NCI-H1694 (cell line): ENCODE results near the gene MC1R.
"Not testable (repeated sequence)": the region's sequence is repeated elsewhere in the genome, so short reads cannot be mapped to it uniquely, and the experiment has no call there.

ENCODE experiments used
- DNase-seq: peaks from one replicate; lab custom pipeline; 2025; lab: John Stamatoyannopoulos, UW

The MC1R gene

GRCh38 chr16:89960966-89961365, 42.3 kb downstream of the MC1R start:
- DNase-seq = no peak

GRCh38 chr16:89961920-89962319, 43.3 kb downstream of the MC1R start:
- no peak for DNase-seq

GRCh38 chr16:89962754-89963498, 44.3 kb downstream of the MC1R start:
- no peak for DNase-seq

GRCh38 chr16:89964201-89964600, 45.5 kb downstream of the MC1R start:
- no peak for DNase-seq

- DNase-seq = no peak
These were observed 47.0 kb downstream of the MC1R start for GRCh38 chr16:89965447-89966225.

- no peak for DNase-seq
These were observed 48.1 kb downstream of the MC1R start for GRCh38 chr16:89966756-89967155.

GRCh38 chr16:89967436-89967835, 48.8 kb downstream of the MC1R start:
- DNase-seq = not testable (repeated sequence)

- not testable (repeated sequence) for DNase-seq
These were observed 49.4 kb downstream of the MC1R start for GRCh38 chr16:89968074-89968473.

- DNase-seq = no peak
These were observed 51.2 kb downstream of the MC1R start for GRCh38 chr16:89969741-89970410.
